HG02840 (cell line): ENCODE data around the gene ANKRD52.

ENCODE experiments used
- ATAC-seq: cut with Tn5 transposase; IDR thresholded peaks from one replicate; pipeline ENCODE4 v1.9.1; 2021; ENCODE audit warnings: mild to moderate bottlenecking, moderate library complexity, moderate number of reproducible peaks; ENCODE audit not compliant: unreplicated experiment, low FRiP score

ANKRD52 gene

DNA sequence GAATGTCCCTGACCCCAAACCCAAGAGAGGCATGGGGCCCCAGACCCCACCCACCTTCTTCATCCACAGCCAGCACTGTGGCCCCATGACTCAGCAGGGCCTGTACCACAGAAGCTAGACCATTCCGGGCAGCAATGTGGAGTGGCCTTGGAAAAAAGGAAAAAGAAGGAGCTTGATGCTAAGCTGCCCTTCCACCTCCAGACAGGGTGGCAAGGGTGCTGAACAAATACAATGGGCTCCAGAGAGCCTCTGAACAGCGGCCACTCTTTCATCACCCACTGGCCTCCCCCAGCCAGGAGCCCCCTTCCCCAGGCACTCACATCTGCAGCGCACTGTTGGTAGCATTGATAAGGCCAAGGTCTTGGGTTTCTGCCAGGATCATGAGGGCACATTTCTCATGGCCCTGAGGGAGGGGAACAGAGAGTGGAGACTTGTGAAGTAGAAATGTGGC is 14.4 kb downstream of the ANKRD52 start:
- ATAC-seq, result no peak

DNA sequence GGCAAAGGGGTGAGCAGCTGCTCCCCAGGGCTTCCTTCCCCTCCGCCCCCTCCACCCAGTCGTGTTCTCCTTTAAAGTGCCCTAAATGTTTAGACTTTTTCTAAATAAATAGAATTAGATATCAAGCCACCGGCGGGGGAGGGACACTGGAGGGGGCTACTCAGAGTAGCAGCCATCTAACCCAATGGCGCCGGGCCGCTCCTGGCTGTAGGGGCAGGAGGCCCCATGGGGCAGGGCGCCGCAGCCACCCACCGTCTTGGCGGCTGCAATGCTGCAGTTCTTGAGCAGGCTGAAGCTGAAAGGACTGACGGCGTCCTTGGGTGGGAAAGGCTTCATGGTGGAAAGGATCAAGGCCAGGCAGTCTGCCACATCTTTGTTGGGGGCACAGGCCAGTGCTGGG is 15.2 kb downstream of the ANKRD52 start:
- no peak for ATAC-seq

DNA sequence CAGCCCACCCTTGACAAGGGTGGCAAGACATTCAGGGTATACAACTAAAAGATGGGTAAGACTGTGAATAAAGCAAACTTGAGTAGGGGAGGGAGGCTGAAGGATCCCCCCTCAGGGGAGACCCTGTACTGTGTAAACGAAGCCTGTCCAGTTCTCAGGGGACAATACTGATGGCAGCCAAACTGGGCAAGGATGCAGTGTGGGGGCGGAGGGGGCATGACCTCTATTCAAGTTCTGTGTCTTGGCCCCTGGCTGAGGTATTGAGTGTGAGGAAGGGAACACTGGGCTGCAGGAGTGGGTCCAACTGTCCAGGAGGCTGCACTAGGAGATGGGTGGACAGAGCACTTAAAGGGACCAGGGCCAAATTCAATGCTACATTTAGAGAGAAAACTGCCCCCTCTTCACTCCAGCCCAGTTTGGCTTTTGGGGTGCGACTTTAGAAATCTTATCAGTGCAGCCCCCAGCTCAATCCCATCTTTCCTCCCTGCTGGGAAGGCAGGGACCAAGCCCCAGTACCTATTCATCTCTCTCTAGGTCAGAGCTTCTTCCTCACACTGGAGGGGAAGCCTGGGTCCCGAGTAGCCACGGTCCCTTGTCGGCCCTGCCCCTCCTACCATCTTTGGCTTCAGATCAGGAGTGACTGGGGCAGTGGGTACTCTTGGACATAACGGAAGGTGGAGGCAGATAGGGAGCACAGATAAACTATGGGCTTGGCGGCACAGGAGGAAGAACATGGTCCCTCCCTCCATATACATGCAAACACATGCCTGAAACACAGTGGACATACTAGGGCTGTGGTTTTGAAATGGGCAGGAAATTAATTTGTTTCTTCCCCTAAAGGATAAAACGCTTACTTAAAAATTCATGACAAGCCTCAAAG is 16.5 kb downstream of the ANKRD52 start:
- ATAC-seq, result no peak

DNA sequence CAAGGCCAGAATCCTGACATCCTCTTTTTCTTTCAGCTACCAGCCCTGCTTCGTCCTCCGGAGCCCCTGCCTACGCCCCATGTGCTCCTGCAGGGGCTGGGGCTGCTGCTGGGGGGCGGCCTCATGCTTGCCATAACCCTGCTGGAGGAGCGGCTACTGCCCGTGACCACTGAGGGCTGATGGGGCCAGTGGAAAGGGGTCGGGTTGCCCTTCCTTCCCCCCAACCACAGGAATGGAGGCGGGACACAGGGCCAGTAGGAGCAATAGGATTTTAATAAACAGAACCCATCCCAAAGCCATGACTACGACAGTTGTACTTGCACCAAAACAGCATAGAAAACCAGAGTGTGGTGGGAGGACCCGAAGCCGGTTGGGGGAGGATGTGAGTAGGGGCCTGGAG is 20.6 kb downstream of the ANKRD52 start:
- ATAC-seq, result no peak

DNA sequence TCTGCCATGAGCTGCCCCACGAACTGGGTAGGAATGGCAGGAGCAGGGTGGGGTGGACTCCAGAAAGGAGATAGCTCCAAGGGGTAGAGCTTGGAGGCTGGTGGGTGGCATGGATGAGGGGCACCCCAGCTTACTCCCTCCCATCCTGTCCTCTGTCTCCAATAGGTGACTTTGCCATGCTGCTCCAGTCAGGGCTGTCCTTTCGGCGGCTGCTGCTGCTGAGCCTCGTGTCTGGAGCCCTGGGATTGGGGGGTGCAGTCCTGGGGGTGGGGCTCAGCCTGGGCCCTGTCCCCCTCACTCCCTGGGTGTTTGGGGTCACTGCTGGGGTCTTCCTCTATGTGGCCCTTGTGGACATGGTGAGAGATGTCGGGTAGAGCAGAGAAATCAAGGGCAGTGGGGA is 21.2 kb downstream of the ANKRD52 start:
- no peak for ATAC-seq

DNA sequence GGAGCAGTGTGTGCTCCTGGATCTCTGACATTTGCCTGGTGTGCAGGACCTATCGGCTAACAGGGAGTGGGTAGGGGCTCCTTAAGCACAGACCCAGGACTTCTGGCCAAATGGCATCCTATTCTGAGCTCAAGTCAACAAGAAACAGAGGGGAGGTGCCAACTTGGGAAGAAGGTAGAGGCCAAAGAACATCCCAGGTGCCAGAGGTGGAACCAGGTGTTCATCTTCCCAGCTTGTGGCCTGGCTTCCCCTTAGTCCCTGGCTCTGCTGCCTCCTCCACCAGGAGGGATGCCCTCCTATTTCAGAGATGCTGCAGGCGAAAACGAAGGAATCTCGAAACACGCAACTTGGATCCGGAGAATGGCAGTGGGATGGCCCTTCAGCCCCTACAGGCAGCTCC is 22.1 kb downstream of the ANKRD52 start:
- no peak for ATAC-seq

DNA sequence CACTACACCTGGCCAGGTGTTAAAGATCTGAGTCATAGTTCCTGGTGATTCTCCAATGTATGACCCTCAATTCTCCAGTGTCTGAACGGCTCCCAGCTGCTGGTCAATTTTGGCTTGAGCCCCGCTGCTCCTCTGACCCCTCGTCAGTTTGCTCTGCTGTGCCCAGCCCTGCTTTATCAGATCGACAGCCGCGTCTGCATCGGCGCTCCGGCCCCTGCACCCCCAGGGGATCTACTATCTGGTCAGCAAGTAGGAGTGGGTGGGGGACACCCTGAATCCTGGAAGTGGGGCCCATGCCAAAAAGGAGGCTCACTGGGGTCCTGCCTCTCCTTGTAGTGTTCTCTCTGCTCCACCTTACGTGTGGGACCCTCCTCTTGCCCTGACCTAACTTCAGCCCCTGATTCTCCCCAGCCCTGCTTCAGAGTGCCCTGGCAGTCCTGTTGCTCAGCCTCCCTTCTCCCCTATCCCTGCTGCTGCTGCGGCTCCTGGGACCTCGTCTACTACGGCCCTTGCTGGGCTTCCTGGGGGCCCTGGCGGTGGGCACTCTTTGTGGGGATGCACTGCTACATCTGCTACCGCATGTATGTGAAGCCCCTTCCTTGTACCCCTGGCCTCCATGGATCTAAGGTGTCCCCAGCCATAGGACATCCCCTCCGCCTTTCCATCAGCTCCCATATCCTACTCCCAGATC is 23.3 kb downstream of the ANKRD52 start:
- no peak for ATAC-seq

DNA sequence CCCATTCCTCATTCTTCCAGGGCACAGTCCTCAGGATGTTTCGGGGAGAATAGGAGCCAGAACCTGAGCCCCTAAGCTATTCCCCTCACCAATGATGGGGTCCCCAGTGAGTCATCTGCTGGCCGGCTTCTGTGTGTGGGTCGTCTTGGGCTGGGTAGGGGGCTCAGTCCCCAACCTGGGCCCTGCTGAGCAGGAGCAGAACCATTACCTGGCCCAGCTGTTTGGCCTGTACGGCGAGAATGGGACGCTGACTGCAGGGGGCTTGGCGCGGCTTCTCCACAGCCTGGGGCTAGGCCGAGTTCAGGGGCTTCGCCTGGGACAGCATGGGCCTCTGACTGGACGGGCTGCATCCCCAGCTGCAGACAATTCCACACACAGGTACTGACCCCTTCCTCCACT is 27.0 kb downstream of the ANKRD52 start:
- no peak for ATAC-seq

DNA sequence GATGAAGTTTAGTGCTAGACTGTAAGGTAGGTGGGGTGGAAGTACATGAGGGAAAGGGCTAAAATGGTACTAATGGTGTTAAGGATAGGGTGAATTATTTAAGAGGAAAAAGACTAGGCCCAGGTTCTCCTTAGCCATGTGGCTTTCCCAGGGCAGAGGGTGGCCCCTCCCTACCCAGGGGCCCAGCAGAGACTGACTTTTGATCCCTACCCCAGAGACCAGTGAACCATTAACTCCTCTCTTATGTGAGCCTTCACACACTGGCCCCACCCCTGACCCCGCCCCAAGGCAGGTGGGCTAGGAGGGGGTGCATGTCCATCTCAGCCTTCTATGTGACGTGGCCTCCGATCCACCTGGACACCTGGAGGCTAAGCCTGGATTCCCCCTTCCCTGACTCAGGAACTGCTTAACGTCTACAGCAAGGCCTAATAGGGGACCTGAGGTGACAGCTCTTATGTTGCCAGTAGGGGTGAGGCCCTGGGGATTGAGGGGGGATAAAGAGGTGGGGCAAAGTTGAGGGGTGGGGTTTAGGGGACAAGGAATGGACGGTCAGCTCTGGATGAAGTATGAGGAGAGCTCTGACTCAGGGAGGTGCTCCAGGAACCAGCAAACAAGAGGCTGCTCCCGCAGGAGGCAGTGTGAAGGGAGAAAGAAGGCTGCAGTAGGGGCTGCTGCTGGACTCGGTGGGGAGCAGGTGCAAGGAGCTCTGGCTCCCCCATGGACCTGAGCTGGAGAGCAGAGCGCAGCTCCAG is 27.6 kb downstream of the ANKRD52 start:
- ATAC-seq, result no peak

DNA sequence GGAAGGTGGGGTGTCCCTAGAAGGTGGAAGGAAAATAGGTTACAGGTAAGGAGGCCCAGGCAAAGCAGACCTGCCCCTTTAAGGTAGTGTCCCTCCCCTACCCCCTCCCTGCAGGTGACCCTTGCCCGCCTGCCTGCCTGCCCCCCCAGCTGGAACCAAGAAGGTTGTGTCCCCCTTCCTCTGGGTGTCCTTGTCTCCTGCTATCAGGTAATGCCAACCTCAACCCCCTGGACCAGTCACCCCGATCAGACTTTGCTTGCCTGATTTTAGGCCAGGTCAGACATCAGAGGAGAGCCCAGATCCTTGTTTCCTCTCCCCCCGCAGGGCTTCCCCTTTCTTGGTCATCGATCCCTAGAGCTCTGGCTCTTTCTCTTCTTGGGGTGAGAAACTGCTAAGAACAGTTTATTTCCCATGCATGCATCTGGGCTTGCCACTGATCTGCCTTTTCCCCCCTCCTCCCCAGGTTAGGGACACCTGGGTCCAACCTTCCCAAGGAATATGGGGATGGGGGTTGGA is 28.2 kb downstream of the ANKRD52 start, which contains the start of gene SLC39A5:
TSS of gene SLC39A5 (plus strand) at position 136 of the 516 bp plus-strand sequence. CDS start 1,224 bp downstream, outside the sequence.
- ATAC-seq, result no peak

DNA sequence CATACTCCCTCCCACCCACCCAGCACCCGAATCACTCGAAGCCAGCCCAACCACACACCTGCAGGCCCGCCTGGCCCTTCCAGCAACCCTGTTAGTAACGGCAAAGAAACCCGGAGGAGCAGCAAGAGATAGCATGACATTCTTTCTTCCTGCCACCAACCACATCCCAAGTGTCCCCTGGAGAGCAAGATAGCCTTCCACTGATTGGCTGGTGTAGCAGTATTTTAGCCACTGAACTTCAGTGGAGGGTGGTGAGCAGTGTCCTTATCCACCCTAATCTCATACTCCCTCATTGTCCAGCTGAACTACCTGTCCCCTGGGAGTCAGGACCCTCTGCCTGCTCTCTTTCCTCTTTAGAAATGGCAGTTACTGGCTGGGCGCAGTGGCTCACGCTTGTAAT is 29.1 kb downstream of the ANKRD52 start:
- ATAC-seq, result no peak

DNA sequence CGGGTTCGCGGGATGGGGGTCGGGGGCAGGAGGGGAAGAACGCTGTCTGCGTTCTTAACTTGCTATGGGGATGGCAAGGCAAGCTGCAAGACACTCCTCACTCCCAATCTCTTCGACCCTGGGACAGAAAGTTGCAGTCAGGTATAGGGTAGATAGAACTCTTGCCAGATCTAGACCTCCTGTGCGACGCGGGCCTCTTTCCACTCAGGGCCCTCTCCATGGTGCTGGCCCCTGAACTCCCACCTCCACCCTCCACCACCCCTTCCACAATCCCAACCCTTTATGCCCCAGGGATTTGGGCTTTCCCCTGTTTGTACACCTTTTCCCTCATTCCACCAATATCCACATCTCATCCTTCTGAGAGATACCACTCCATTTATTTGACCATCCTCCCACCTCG is 33.2 kb downstream of the ANKRD52 start:
- ATAC-seq, result no peak

DNA sequence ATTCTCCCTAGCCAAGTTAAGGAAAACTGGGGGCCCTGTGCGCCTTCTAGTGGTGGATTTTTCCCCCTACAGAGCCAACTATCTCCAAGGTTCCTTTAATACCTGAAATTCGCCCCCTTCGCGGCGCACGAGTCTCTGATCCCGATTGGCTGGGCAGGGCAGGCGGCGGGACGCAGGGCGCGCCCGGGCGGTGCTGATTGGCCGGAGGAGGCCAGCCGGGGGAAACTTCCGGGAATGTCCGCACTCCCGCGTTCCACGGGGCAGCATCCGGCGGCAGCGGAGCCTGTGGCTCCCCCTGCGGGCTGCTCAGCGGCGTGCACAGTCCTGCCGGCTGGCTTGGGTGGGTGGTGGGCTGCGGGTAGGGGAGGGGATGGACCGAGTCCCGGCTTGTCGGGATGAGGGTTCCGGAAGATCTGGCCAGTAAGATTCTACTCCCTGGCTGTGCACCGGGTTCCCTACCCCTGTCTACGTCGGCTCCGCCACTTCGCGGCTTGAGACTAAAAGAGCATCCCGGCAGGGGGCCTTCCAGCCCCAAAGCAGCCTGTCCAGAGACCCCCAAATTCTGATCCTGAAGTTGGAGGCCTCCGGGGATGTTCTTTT is 34.0 kb downstream of the ANKRD52 start, which contains the start of gene NABP2:
TSS of gene NABP2 (plus strand) at position 241 of the 600 bp plus-strand sequence. CDS start 515 bp downstream, outside the sequence.
- peak; percentile 56 for ATAC-seq

DNA sequence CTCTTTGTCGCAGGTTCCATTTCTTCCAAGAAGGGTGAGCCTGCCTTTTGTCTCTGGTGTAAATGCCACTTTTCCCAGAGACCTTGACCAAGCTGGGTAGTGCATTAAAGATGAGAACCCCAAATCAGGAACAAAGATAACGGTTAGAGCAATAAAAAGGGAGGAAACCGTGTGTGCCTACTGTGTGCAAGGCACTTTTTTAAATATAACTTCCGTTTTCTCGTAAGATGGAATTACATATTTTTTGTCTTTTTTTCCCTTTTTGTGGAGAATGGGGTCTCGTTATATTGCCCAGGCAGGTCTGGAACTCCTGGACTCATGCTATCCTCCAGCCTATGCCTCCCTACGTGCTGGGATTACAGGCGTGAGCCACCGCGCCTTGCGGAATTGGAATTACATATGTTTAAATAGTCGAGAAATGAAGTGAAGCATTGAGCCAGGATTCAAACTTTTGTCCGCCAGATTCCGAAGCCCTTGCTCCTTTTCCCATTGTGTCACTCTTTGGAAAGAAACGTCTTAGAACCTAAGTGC is 34.5 kb downstream of the ANKRD52 start:
- no peak for ATAC-seq

DNA sequence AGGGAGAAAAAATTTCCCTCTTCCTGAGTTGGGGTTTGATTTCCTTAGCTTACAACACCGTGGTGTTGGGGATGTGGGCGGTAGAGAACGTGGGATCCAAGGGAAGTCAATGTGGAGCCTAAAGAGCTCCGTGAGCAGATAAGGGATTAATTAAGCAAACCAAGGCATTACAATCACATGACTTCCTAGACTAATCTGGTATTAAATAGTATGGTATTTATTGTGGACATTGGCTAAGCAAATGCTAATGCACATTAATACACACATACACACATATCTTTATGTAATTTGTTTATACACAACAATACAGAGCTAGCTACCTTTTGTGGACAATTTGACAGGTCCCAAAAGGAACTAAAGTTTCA is 35.7 kb downstream of the ANKRD52 start:
- ATAC-seq, result no peak

DNA sequence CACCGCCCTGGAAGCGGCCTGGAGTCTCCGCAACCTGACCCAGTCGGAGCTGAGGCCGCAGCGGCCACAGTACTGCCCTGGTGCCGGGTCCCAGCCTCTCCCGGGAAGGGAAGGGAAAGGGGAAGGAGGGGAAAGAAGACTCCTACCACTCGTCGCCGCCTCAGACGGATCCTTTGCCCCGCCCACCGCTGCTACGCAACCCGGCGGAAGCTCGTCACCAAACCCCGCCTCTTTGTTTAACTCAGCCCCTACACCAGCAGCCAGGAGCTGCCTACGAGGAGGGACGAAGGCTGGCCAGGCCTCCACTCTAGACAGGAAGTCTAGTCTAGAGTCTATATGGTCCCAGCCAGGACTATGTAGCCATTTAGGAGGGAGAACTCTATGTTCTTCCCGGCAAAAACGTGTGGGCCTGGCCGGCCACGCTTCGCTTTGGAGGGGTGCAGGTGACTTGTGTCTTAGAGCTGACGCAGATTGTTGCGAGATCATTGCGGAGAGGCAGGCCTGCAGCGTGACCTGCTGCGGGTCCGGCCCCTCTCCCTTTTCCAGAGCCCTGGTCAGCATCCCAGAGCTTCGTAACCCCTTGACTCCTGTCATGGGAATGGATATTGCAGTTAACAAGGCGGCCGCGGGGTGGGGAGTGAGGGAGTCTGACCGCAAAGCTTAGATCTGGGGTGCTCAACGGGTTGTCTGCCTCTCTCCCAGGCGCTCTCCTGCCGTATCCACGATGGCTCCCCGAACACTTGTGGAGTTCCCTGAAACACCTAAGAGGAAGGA is 36.2 kb downstream of the ANKRD52 start, which contains the start of gene RNF41:
TSS of gene RNF41 (minus strand) at position 166 of the 774 bp plus-strand sequence. CDS start 7,875 bp downstream, outside the sequence.
- ATAC-seq, result peak; percentile 82

DNA sequence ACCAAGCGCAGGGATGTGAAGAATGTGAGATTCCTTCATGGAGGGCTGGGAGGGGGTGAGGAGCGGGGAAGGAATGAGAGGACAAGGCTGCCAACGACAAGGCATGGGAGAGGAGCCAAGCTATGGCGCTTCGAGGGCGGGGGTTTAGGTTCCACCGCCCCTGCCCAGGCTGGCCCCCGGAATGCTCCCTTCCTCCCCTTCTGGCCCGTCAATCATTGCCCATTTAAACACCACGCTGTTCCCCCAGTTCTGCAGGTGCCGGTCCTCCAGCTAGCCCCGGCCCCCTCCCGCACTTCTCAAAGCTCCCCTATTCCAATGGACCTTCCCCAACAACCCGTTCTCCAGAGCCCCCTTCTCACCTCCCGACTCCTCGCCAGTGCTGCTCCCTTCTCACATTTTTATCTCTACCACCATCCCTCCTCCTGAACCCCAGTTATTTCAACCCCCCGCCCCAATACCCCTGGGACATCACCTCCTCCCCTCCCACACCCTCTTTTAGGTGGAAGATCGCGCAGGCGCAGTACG is 36.9 kb downstream of the ANKRD52 start:
- ATAC-seq, result no peak

DNA sequence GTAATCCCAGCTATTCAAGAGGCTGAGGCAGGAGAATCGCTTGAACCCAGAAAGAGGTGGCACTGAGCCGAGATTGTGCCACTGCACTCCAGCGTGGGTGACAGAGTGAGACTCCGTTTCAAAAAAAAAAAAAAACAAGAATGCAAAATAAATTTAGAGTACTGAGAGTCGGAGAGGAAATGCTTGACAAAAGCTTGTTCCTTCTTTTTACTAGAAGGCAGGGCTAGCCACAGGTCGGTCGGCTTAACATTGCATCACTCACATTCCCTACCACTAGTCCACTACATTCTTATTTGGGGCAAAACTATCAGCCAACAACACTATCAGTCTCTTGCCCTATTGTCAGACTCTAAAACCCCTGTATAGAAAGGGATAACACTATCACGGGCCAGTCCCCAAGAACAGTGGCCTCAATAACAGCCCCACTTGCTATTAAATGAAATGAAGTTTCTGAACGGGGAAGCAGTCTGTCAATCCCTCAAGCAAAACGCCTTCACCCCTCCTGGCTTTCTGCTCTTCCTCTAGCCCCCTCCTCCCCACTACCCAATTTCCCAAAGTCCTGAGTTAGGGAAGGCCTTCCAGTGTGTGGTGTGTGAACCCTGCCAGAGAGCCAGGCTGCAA is 37.5 kb downstream of the ANKRD52 start:
- no peak for ATAC-seq
